ENCODE results near the gene C10orf95. TPM values are rescaled to one million over a fixed set of nuclear protein-coding genes. Genes with fewer than 3 reads are reported as not detected.

C10orf95 gene
- total and polyA plus RNA-seq, 10 of the 15 experiments (the other 5 are each of a cell fraction or from before 2014, with no cell fraction given) = 0.06 to 1.1 (median 0.31) TPM

DNA sequence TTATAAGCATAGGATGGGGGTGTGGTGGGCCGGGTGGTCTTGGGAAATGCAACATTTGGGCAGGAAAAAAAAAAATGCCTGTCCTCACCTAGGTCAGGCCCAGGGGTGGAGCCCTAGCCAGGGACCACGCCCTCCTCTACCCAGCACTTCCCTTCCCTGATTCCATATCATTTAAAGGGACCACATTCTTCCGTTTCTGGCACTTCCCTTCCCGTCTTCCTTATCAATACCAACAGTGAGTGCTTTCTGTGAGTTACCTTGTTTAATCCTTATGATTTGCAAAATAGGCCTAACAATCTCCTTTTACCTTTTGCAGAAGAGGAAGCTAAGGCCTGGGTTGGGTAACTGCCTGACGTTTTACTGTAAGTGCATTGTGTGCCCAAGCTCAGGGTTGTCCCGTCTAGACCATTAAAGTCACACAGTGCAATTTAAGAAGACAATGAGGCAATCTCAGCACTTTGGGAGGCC is 16.7 kb upstream of the C10orf95 start:
- ChIA-PET RAD21 (ENCODE audit: unreplicated experiment) (no interaction called here), POLR2A (no interaction called here), SMC1A (ENCODE audit: uncharacterized antibody, unreplicated experiment) (interaction anchor here (0.9 kb wide), 1 partner anchor 16 kb away, joined by 3 read pairs; no protein-coding TSS in a partner anchor), CTCF (interaction anchor here (0.6 to 3.1 kb wide), 2 partner anchors 11 to 15 kb away, joined by 3 to 12 read pairs; no protein-coding TSS in a partner anchor)
- intact Hi-C loops (cut with micrococcal nuclease; ENCODE audit: unreplicated experiment) = no loop called here
- Histone ChIP-seq H3K4me1 (ENCODE audit: control insufficient read depth, insufficient read depth, low read length) (no peaks in the 10 kb centered on the region), H3K27me3 (replicated peaks in 1 of 2; ENCODE audit: control insufficient read depth in 2 of 2, insufficient read depth in 2 of 2, low read length in 1 of 2) (no peaks in the 10 kb centered on the region), H3K27ac (ENCODE audit: control insufficient read depth, insufficient read depth) (no peak overlapping the region), H3K9me3 (replicated peaks; ENCODE audit: control insufficient read depth, insufficient read depth, low read length) (no peaks in the 10 kb centered on the region), H3K79me2 (ENCODE audit: control insufficient read depth, insufficient read depth, low read length) (no peaks in the 10 kb centered on the region), H2AFZ (ENCODE audit: control insufficient read depth, low read depth, low read length) (no peak overlapping the region), H3K4me2 (ENCODE audit: control insufficient read depth, insufficient read depth) (no peak overlapping the region), H3K9ac (ENCODE audit: control insufficient read depth, insufficient read depth, low read length) (no peak overlapping the region), H3K4me3 (no peak overlapping the region), H4K20me1 (ENCODE audit: control insufficient read depth, insufficient read depth) (no peaks in the 10 kb centered on the region), H3K36me3 (ENCODE audit: control insufficient read depth in 2 of 2, insufficient read depth in 2 of 2, low read length in 1 of 2) (no peaks in the 10 kb centered on the region)
- no peak for ATAC-seq
- BruUV-seq (replicated peaks) = no TSS peak
- 35% methylated on average over 6 of the region's 6 CpGs for WGBS (ENCODE audit: insufficient coverage, insufficient replicate concordance, low lambda C conversion rate, missing lambda C conversion rate)
- in situ Hi-C loops (cut with MboI) = no loop called here
- no peak for DNase-seq (ENCODE audit: low read depth, low spot score)
- FAIRE-seq = no peak
- TF ChIP-seq, protein P1, sequence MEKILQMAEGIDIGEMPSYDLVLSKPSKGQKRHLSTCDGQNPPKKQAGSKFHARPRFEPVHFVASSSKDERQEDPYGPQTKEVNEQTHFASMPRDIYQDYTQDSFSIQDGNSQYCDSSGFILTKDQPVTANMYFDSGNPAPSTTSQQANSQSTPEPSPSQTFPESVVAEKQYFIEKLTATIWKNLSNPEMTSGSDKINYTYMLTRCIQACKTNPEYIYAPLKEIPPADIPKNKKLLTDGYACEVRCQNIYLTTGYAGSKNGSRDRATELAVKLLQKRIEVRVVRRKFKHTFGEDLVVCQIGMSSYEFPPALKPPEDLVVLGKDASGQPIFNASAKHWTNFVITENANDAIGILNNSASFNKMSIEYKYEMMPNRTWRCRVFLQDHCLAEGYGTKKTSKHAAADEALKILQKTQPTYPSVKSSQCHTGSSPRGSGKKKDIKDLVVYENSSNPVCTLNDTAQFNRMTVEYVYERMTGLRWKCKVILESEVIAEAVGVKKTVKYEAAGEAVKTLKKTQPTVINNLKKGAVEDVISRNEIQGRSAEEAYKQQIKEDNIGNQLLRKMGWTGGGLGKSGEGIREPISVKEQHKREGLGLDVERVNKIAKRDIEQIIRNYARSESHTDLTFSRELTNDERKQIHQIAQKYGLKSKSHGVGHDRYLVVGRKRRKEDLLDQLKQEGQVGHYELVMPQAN (conservative IDR thresholded peaks at IDR 0.05) = no peak
- TF ChIP-seq, protein P2, sequence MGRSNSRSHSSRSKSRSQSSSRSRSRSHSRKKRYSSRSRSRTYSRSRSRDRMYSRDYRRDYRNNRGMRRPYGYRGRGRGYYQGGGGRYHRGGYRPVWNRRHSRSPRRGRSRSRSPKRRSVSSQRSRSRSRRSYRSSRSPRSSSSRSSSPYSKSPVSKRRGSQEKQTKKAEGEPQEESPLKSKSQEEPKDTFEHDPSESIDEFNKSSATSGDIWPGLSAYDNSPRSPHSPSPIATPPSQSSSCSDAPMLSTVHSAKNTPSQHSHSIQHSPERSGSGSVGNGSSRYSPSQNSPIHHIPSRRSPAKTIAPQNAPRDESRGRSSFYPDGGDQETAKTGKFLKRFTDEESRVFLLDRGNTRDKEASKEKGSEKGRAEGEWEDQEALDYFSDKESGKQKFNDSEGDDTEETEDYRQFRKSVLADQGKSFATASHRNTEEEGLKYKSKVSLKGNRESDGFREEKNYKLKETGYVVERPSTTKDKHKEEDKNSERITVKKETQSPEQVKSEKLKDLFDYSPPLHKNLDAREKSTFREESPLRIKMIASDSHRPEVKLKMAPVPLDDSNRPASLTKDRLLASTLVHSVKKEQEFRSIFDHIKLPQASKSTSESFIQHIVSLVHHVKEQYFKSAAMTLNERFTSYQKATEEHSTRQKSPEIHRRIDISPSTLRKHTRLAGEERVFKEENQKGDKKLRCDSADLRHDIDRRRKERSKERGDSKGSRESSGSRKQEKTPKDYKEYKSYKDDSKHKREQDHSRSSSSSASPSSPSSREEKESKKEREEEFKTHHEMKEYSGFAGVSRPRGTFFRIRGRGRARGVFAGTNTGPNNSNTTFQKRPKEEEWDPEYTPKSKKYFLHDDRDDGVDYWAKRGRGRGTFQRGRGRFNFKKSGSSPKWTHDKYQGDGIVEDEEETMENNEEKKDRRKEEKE (IDR thresholded peaks at IDR 0.05) = no peak
- TF ChIP-seq, protein P3, sequence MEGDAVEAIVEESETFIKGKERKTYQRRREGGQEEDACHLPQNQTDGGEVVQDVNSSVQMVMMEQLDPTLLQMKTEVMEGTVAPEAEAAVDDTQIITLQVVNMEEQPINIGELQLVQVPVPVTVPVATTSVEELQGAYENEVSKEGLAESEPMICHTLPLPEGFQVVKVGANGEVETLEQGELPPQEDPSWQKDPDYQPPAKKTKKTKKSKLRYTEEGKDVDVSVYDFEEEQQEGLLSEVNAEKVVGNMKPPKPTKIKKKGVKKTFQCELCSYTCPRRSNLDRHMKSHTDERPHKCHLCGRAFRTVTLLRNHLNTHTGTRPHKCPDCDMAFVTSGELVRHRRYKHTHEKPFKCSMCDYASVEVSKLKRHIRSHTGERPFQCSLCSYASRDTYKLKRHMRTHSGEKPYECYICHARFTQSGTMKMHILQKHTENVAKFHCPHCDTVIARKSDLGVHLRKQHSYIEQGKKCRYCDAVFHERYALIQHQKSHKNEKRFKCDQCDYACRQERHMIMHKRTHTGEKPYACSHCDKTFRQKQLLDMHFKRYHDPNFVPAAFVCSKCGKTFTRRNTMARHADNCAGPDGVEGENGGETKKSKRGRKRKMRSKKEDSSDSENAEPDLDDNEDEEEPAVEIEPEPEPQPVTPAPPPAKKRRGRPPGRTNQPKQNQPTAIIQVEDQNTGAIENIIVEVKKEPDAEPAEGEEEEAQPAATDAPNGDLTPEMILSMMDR (IDR thresholded peaks at IDR 0.05 in 2 of 3, conservative IDR thresholded peaks at IDR 0.05 in 1 of 3; ENCODE audit: control insufficient read depth in 2 of 3, extremely low read depth in 1 of 3, insufficient read depth in 1 of 3, low read depth in 3 of 3, low read length in 3 of 3) = no peak
- TF ChIP-seq, protein P4, sequence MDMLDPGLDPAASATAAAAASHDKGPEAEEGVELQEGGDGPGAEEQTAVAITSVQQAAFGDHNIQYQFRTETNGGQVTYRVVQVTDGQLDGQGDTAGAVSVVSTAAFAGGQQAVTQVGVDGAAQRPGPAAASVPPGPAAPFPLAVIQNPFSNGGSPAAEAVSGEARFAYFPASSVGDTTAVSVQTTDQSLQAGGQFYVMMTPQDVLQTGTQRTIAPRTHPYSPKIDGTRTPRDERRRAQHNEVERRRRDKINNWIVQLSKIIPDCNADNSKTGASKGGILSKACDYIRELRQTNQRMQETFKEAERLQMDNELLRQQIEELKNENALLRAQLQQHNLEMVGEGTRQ (IDR thresholded peaks at IDR 0.05; ENCODE audit: borderline replicate concordance, low read depth, low read length) = no peak
- TF ChIP-seq ETV6 (conservative IDR thresholded peaks at IDR 0.05 in 1 of 2, IDR thresholded peaks at IDR 0.05 in 1 of 2; ENCODE audit: borderline replicate concordance in 1 of 2, low read depth in 1 of 2) (no peak), PAX5 (IDR thresholded peaks at IDR 0.05; ENCODE audit: borderline replicate concordance, low read depth, low read length) (no peak), YY1 (IDR thresholded peaks at IDR 0.05; ENCODE audit: low read depth, low read length) (no peak), HDGF (IDR thresholded peaks at IDR 0.05) (no peak), KLF5 (IDR thresholded peaks at IDR 0.05; ENCODE audit: partially characterized antibody) (no peak), MXI1 (IDR thresholded peaks at IDR 0.05; ENCODE audit: low read depth, low read length) (no peak), BCL11A (IDR thresholded peaks at IDR 0.05; ENCODE audit: low read depth, low read length) (no peak), DPF2 (IDR thresholded peaks at IDR 0.05) (no peak), GATAD2B (conservative IDR thresholded peaks at IDR 0.05; ENCODE audit: low read depth) (no peak)
